ENCODE data around the gene TTC9C. TPM values are rescaled to one million over a fixed set of nuclear protein-coding genes. Genes with fewer than 3 reads are reported as not detected.

The TTC9C gene
- total and polyA plus RNA-seq, 2 of the 8 experiments (the other 6 are each of a cell fraction or from before 2014, with no cell fraction given) = 25.4 to 34.1 TPM

- TF ChIP-seq KDM1A (IDR thresholded peaks at IDR 0.05; ENCODE audit: borderline replicate concordance, low read length) (no peak), HDAC2 (IDR thresholded peaks at IDR 0.05; ENCODE audit: borderline replicate concordance in 1 of 2, low read depth in 2 of 2, low read length in 2 of 2) (peak in 1 of 2 experiments; percentile 81; a peak in 1 of 4 replicates), EGR1 (IDR thresholded peaks at IDR 0.05; ENCODE audit: borderline replicate concordance, low read depth, low read length) (peak; percentile 80), CTCF (IDR thresholded peaks at IDR 0.05; ENCODE audit: control extremely low read depth in 1 of 3, insufficient read depth in 1 of 3, low read depth in 1 of 3, low read length in 3 of 3) (no peak; a peak in 1 of 4 replicates), SIX5 (IDR thresholded peaks at IDR 0.05; ENCODE audit: low read depth, low read length) (no peak), BACH1 (IDR thresholded peaks at IDR 0.05; ENCODE audit: low read length) (no peak), E2F6 (IDR thresholded peaks at IDR 0.05) (peak; percentile 73), MAFK (IDR thresholded peaks at IDR 0.05; ENCODE audit: low read depth, low read length) (no peak), BCL11A (IDR thresholded peaks at IDR 0.05; ENCODE audit: low read depth in 2 of 2, low read length in 2 of 2) (no peak), SP1 (IDR thresholded peaks at IDR 0.05; ENCODE audit: low read depth, low read length) (no peak), TEAD4 (IDR thresholded peaks at IDR 0.05; ENCODE audit: low read depth, low read length) (no peak), TCF12 (IDR thresholded peaks at IDR 0.05; ENCODE audit: low read depth, low read length) (no peak)
Observed at GRCh38 chr11:62678770-62679696, 49.3 kb upstream of the TTC9C start, which contains the start of gene UBXN1 (continued).

Measured in H1 (cell line).